Hepatocyte (in vitro differentiated cells): Measurements from ENCODE around the gene BDKRB1. TPM values are rescaled to one million over a fixed set of nuclear protein-coding genes. Genes with fewer than 3 reads are reported as not detected.

Source experiments
- DNase-seq: peaks from one replicate; pipeline ENCODE4 v3.0.0-alpha.2; 2016; ENCODE audit warnings: low spot score
- H2AFZ ChIP-seq: fragments of 200-600 bp; sonication (generic); 2 replicates; pipeline ENCODE4 v1.6.0; 2016; ENCODE audit warnings: antibody characterized with exemption, mild to moderate bottlenecking
- H3K27ac ChIP-seq: fragments of 200-600 bp; sonication (generic); 2 replicates; pipeline ENCODE4 v1.5.1; 2016; ENCODE audit warnings: mild to moderate bottlenecking
- H3K27me3 ChIP-seq: fragments of 200-600 bp; sonication (generic); 2 replicates; pipeline ENCODE4 v1.6.1; 2016
- H3K36me3 ChIP-seq: fragments of 200-600 bp; sonication (generic); replicated peaks from 2 replicates; pipeline ENCODE4 v1.5.1; 2016; ENCODE audit warnings: low read depth; ENCODE audit not compliant: insufficient read depth
- H3K4me1 ChIP-seq: fragments of 200-600 bp; sonication (generic); 2 replicates; pipeline ENCODE4 v1.5.1; 2016; ENCODE audit warnings: mild to moderate bottlenecking, moderate library complexity; ENCODE audit not compliant: insufficient read depth
- H3K4me2 ChIP-seq: fragments of 200-600 bp; sonication (generic); 2 replicates; pipeline ENCODE4 v1.6.0; 2016
- H3K4me3 ChIP-seq: fragments of 200-600 bp; sonication (generic); 2 replicates; pipeline ENCODE4 v1.5.1; 2016; ENCODE audit warnings: mild to moderate bottlenecking
- H3K79me2 ChIP-seq: fragments of 200-600 bp; sonication (generic); 2 replicates; pipeline ENCODE4 v1.6.0; 2017; ENCODE audit warnings: mild to moderate bottlenecking
- H3K9me2 ChIP-seq: fragments of 200-600 bp; sonication (generic); replicated peaks from 2 replicates; pipeline ENCODE4 v1.6.0; 2017; ENCODE audit warnings: mild to moderate bottlenecking; ENCODE audit not compliant: insufficient read depth
- H3K9me3 ChIP-seq: fragments of 200-600 bp; sonication (generic); 2 replicates; pipeline ENCODE4 v1.5.1; 2016; ENCODE audit warnings: low read depth, mild to moderate bottlenecking
- H4K20me1 ChIP-seq: fragments of 200-600 bp; sonication (generic); 2 replicates; pipeline ENCODE4 v1.6.0; 2016; ENCODE audit warnings: mild to moderate bottlenecking; ENCODE audit not compliant: insufficient read depth, poor library complexity, severe bottlenecking
- CTCF ChIP-seq: fragments of 200-600 bp; sonication (generic); IDR thresholded peaks from 2 replicates; pipeline ENCODE4 v1.5.1; 2016; ENCODE audit warnings: antibody characterized with exemption, mild to moderate bottlenecking; ENCODE audit not compliant: poor library complexity
- EZH2 ChIP-seq: fragments of 200-600 bp; sonication (generic); IDR thresholded peaks from 2 replicates; pipeline ENCODE4 v1.6.1; 2016; ENCODE audit warnings: antibody characterized with exemption, mild to moderate bottlenecking, borderline replicate concordance
- EZH2phosphoT487 ChIP-seq: fragments of 200-600 bp; sonication (generic); IDR thresholded peaks from one replicate; pipeline ENCODE4 v1.6.1; 2018; ENCODE audit warnings: antibody characterized with exemption, mild to moderate bottlenecking, low read depth, moderate library complexity; ENCODE audit not compliant: unreplicated experiment, severe bottlenecking
- WGBS: methylation state at CpG from one replicate; pipeline ENCODE4 v1.1.6; 2016; ENCODE audit warnings: low lambda C conversion rate; ENCODE audit errors: missing lambda C conversion rate; 5-methylcytosine and 5-hydroxymethylcytosine counted together
- polyA plus RNA-seq: library from polyadenylated mRNA; unstranded; fragments of >200 nt; fragmentation: Nextera tagmentation; extraction: Ambion mirVana; gene quantifications from 2 replicates; pipeline ENCODE4 v1.2.1, GENCODE V29; 2016
- total RNA-seq: library from RNA; depleted of rRNA; stranded (reverse); fragments of >200 nt; gene quantifications from 2 replicates; pipeline ENCODE4 v1.2.3, GENCODE V29; 2014

The BDKRB1 gene
- total and polyA plus RNA-seq, 2 experiments from 2014 or later: 11.9 to 33.0 TPM

- peak; percentile 62 for DNase-seq
- Histone ChIP-seq H2AFZ (no peak overlapping the region), H3K79me2 (no peaks in the 10 kb centered on the region), H3K4me2 (peak overlapping the region; percentile 45), H3K4me3 (no peak overlapping the region), H3K4me1 (peaks cover 4% of the 10 kb centered on the region), H3K9me3 (no peaks in the 10 kb centered on the region), H3K9me2 (no peaks in the 10 kb centered on the region), H3K27me3 (no peaks in the 10 kb centered on the region), H3K36me3 (no peaks in the 10 kb centered on the region), H3K27ac (peak overlapping the region; percentile 65), H4K20me1 (no peaks in the 10 kb centered on the region)
- WGBS: 36% methylated on average over 17 of the region's 17 CpGs
- no peak for TF ChIP-seq CTCF
- no peak for TF ChIP-seq EZH2phosphoT487
- no peak for TF ChIP-seq EZH2
Measured at GRCh38 chr14:96285667-96286066, 29.7 kb downstream of the BDKRB1 start.

GRCh38 chr14:96286251-96286650, 30.2 kb downstream of the BDKRB1 start:
- no peaks in the 10 kb centered on the region for H3K9me2 ChIP-seq
- no peaks in the 10 kb centered on the region for H3K27me3 ChIP-seq
- H3K79me2 ChIP-seq: no peaks in the 10 kb centered on the region
- WGBS: 68% methylated on average over 1 of the region's 1 CpG
- peaks cover 4% of the 10 kb centered on the region for H3K4me1 ChIP-seq
- H4K20me1 ChIP-seq: no peaks in the 10 kb centered on the region
- no peaks in the 10 kb centered on the region for H3K9me3 ChIP-seq
- no peak for DNase-seq
- H3K4me3 ChIP-seq: no peak overlapping the region
- no peak for TF ChIP-seq CTCF
- no peak for TF ChIP-seq EZH2
- no peak for TF ChIP-seq EZH2phosphoT487
- no peaks in the 10 kb centered on the region for H3K36me3 ChIP-seq
- H2AFZ ChIP-seq: no peak overlapping the region
- peak overlapping the region; percentile 65 for H3K27ac ChIP-seq
- peak overlapping the region; percentile 45 for H3K4me2 ChIP-seq

- Histone ChIP-seq H2AFZ (no peak overlapping the region), H4K20me1 (no peaks in the 10 kb centered on the region), H3K79me2 (no peaks in the 10 kb centered on the region), H3K27me3 (no peaks in the 10 kb centered on the region), H3K4me1 (peaks cover 4% of the 10 kb centered on the region), H3K9me3 (no peaks in the 10 kb centered on the region), H3K27ac (no peak overlapping the region), H3K9me2 (no peaks in the 10 kb centered on the region), H3K36me3 (no peaks in the 10 kb centered on the region), H3K4me2 (no peak overlapping the region), H3K4me3 (no peak overlapping the region)
- DNase-seq: no peak
- TF ChIP-seq EZH2phosphoT487 (no peak), CTCF (no peak), EZH2 (no peak)
- 100% methylated on average over 1 of the region's 1 CpG for WGBS
Measured at GRCh38 chr14:96287856-96288255, 31.8 kb downstream of the BDKRB1 start.

- no peak for DNase-seq
- no peak for TF ChIP-seq EZH2phosphoT487
- TF ChIP-seq CTCF: no peak
- TF ChIP-seq EZH2: no peak
- H3K9me3 ChIP-seq: no peaks in the 10 kb centered on the region
- no peaks in the 10 kb centered on the region for H3K27me3 ChIP-seq
- no peak overlapping the region for H3K4me3 ChIP-seq
- no peaks in the 10 kb centered on the region for H3K79me2 ChIP-seq
- H2AFZ ChIP-seq: no peak overlapping the region
- no peaks in the 10 kb centered on the region for H3K36me3 ChIP-seq
- no peak overlapping the region for H3K4me2 ChIP-seq
- 87% methylated on average over 7 of the region's 7 CpGs for WGBS
- no peaks in the 10 kb centered on the region for H3K9me2 ChIP-seq
- no peaks in the 10 kb centered on the region for H4K20me1 ChIP-seq
- H3K4me1 ChIP-seq: no peaks in the 10 kb centered on the region
- no peak overlapping the region for H3K27ac ChIP-seq
Measured at GRCh38 chr14:96294246-96294645, 38.2 kb downstream of the BDKRB1 start.
